Fibroblast of upper back skin (primary cell): ENCODE results near the gene ZCCHC14.

ENCODE experiments used
- DNase-seq: peaks from one replicate; pipeline ENCODE4 v3.0.0-alpha.2; 2013

ZCCHC14 gene

GRCh38 chr16:87423429-87423828 lies 69.4 kb downstream of the ZCCHC14 start:
- DNase-seq: no peak

DNA sequence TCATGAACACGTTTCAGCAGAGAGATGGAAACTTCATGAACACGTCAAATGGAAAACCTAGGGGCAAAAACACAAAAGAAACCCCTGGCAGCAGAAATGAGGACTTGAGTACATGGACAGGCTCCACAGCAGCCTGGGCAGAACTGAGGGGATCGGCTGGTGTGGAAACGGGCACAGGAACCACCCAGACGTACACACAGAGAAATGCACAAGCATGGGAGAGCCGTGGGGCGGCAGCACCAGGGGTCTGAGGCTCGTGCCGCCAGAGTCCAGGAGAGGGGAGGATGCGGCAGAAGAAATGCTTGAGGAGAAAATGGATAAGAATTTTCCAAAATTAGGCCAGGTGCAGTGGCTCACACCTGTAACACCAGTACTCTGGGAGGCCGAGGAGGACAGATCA lies 70.7 kb downstream of the ZCCHC14 start:
- DNase-seq: no peak

GRCh38 chr16:87421003-87421912 lies 71.6 kb downstream of the ZCCHC14 start:
- DNase-seq: no peak

DNA sequence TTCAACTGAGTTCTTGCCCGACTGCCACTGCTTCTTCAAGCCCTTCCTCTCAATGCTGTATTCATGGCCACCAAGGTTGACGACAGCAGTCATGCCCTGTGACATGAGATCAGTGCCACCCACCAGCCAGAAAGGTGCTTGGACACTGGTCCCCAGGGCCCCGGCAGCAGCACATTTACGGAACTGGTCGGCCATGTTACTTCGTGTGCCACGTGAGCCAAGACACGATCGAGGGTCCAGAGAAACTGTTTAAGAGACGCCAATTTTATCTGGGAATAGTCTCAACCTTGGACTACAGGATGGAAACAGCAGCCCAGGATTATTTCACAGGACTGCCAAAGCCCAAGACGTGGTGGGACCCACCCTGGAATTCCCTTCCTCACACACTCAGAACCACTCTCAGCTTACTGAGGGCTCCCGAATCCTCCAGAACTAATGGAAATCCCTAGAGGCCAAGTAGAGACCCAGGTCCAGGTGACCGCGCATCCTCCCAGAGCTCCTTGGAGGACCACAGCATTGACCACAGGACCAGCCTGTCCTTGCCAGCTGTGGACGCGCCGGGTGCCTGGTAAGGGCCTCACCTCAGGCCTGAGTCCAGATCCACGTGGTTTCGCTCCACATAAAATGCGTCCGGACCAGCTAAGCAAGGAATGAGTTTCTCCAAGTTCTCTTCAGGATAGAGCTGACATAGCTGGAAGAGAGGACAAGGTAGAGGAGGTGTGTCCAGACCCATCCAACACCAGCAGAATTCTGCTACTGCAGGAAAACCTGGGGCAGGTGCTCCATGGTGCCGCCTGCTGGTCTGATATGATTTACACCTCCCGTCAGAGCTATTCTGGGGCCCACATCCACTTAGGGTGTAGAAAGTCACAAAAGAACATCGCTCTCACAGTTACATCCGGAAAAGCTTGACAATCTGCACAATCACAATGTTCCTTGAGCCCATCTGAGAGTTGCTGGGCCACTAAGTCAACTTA lies 72.5 kb downstream of the ZCCHC14 start:
- no peak for DNase-seq

GRCh38 chr16:87418644-87419043 lies 74.2 kb downstream of the ZCCHC14 start:
- DNase-seq: no peak

- DNase-seq: no peak
Observed at GRCh38 chr16:87418216-87418615, 74.6 kb downstream of the ZCCHC14 start.

DNA sequence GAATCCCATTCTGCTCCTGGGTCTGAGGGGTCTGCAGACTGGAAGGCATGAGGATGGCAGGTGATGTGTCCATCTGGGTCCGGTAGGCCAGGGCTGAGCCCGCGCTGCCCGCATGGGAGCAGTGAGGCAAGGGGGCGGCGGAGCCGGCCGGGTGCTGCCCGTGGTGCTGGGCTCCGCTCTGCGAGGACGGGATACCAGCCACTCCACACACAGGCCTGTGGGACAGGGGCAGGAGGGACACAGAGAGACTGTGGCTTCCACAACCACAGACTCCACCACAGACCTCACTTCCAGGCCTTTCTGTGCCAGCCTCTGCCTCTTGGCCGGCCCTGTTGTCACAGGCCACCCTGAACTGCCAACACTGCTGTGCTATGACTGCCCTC lies 75.3 kb downstream of the ZCCHC14 start:
- no peak for DNase-seq

DNA sequence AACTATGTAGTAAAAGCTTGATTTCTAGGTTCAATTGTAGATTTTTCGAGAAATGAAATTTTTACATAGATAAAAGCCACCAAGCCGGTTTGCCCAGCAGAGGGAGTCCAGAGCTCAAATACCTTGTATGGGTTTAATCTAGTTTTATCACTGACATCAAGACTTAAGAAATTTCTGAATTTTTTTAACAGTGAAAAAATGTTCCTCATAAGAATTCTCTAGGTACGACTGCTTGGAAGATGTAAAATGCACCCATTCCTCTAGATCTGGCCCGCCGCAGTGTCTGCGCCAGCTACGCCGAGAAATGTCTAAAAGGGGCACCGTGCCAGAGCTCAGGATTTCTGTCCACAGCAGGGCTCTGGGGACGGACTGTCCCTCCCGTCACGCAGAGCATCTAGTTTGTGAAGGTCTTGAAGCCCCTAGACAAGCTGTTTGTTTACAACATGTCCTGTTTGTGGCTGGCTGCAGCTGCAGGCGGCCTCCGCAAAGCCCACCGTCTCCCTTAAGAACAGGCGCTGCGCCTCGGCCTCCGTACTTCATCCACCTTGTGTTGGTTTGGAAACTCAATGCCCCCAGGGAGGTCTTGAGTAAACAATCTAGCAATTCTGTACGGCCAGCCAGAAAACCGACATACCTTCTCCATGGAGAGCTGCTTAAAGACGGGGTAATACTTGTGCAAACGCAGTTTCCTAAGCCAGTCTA lies 75.8 kb downstream of the ZCCHC14 start:
- peak; percentile 56 for DNase-seq

DNA sequence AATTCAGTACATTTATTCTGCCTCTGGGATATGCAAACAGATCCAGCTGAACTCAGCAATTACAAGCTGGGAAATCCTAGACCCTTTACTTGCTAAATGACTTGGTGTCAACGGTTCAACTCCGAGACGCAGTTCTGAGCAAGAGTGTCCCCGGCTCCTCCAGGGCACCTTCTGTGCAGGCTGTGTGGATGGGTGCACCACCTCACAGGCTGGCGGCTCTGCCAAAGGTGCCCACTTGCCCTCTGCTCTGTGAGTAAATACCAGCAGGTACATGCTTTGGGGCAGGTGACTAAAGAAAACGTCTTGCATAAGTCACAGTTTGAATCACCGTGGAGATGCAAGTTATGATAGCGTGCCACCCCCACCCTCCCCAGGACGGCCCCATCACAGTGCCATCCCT lies 77.4 kb downstream of the ZCCHC14 start:
- no peak for DNase-seq

DNA sequence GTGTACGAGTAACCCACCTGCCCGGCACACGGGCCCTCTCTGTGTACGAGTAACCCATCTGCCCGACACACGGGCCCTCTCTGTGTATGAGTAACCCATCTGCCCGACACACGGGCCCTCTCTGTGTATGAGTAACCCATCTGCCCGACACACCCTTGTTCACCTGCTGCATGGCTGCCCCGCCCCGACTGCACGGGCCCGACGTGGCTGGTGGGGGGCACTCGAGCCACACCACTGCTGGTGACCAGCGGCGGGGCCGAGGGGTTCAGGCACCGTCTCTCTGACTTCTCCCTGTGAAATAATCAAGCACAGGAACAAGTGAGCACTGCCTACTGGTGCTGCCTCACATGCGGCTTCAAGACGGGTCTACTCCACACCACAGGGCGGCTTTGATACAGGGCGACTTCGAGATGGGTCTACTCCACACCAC lies 78.6 kb downstream of the ZCCHC14 start:
- DNase-seq: no peak

DNA sequence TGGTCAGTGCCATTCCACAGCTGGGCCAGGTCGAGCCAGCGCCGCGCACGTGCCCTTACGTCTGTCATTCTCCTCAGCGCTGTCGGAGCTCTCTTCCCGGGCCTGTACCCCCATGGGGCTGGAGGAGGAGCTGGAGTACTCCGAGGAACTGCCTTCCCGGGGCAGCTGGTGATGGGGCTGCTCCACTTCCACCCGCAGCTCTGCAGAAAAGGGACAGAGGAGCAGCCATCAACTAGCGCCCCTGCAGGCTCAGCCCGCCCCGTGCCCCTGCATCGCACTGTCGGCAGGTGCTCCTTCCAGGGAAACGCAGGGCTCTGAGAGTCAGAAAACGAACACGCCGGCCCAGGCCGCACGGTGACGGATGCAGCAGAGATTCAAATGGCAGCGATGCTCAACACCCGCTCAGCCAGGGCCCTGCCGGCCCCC lies 79.8 kb downstream of the ZCCHC14 start:
- DNase-seq: no peak

GRCh38 chr16:87412371-87412995 lies 80.3 kb downstream of the ZCCHC14 start:
- DNase-seq: no peak

GRCh38 chr16:87411375-87412271 lies 81.2 kb downstream of the ZCCHC14 start:
- no peak for DNase-seq

DNA sequence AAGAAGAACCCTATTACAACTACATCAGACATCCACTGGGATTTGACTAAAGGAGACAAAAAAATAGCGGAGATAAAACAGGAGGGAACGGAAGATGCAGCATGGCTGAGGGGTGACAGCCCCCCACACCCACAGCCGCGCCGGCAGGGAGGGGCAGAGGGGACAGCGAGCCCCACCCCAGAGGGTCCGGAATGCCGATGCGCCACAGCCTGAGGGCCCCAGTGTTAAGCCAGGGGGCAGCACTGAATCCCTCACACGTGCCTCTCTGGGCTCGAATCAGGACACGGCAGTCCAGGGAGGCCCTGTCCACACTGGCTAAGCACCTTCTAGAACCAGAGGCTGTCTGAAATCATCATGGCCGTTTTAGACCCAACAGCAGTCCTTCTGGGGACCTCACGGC lies 81.9 kb downstream of the ZCCHC14 start:
- DNase-seq: no peak

DNA sequence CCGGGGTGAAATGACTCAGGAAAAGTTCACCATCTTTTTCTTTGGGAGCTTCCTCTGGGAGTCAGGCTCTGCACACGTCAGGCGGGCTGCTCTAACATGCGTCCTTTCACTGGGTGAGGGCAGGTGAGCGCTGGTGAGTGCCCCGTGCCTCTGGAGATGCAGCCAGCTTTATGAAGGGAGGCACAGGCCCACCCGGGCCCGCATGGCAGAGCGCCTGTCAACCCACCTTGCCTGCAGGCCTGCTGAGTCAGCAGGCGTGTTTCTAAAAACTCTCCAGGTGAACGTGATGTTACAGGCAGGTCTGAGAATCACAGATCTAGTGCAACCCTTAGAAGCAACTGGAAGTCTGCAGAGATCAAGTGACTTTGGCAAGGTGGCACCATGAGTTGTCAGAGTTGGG lies 82.3 kb downstream of the ZCCHC14 start:
- DNase-seq: no peak

DNA sequence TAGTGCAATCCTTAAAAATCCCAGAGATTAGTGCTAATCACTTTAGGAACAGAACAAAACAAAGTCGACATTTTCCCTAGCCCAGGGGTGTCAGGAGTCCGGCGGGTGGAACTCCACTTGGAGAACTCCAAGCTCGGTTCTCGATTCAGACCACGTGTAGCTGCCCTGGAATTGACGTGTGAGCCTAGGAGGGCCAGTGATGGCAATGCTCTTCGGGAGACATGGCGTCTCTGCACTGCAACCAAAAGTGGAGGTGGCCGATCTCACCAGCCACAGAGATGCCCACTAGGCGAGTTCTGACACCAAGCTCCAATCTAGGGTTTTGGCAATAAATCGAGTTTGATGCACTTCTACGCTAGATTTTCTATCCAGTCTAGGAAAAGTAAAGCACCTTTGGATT lies 83.0 kb downstream of the ZCCHC14 start:
- no peak for DNase-seq

- DNase-seq: no peak
Observed at GRCh38 chr16:87409153-87409552, 83.7 kb downstream of the ZCCHC14 start.

- DNase-seq: no peak
Observed at GRCh38 chr16:87407511-87408112, 85.2 kb downstream of the ZCCHC14 start.

- DNase-seq: no peak
Observed at GRCh38 chr16:87406495-87407088, 86.2 kb downstream of the ZCCHC14 start.
